GM12873 (cell line): ENCODE data around the gene TANC1.

ENCODE experiments used
- TF ChIP-seq, protein P1 (sequence below): IDR thresholded peaks from 2 replicates; pipeline ENCODE4 v1.5.1; 2012; ENCODE audit warnings: low read depth, mild to moderate bottlenecking, moderate library complexity, low read length, control low read depth; ENCODE audit not compliant: insufficient read depth; ENCODE audit errors: missing control alignments

TANC1 gene

DNA sequence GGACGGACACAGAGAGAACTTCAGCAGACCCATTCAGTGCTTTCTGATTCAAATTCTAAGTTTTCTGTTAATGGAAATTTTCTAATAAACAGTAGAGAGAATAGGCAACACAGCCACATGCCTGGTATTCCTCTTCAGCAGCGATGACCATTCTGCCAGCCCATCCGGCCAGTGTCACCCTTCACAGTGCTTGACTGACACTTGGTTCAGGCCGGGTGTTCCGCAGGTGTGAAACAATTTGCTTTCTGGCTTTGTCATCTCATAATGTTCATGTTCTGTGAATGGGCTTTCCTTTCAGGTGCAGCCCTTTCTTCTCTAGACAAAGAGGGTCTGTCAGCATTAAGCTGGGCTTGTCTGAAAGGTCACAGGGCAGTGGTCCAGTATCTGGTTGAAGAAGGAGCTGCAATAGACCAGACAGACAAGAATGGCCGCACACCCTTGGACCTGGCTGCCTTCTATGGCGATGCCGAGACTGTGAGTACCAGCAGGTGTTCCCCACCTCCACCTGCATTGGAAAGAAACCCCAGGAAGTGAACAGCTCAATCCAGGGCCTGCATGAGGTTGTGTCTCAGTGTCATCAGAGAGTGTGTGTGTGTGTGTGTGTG is 251.1 kb downstream of the TANC1 start:
- TF ChIP-seq, protein P1, sequence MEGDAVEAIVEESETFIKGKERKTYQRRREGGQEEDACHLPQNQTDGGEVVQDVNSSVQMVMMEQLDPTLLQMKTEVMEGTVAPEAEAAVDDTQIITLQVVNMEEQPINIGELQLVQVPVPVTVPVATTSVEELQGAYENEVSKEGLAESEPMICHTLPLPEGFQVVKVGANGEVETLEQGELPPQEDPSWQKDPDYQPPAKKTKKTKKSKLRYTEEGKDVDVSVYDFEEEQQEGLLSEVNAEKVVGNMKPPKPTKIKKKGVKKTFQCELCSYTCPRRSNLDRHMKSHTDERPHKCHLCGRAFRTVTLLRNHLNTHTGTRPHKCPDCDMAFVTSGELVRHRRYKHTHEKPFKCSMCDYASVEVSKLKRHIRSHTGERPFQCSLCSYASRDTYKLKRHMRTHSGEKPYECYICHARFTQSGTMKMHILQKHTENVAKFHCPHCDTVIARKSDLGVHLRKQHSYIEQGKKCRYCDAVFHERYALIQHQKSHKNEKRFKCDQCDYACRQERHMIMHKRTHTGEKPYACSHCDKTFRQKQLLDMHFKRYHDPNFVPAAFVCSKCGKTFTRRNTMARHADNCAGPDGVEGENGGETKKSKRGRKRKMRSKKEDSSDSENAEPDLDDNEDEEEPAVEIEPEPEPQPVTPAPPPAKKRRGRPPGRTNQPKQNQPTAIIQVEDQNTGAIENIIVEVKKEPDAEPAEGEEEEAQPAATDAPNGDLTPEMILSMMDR = no peak

DNA sequence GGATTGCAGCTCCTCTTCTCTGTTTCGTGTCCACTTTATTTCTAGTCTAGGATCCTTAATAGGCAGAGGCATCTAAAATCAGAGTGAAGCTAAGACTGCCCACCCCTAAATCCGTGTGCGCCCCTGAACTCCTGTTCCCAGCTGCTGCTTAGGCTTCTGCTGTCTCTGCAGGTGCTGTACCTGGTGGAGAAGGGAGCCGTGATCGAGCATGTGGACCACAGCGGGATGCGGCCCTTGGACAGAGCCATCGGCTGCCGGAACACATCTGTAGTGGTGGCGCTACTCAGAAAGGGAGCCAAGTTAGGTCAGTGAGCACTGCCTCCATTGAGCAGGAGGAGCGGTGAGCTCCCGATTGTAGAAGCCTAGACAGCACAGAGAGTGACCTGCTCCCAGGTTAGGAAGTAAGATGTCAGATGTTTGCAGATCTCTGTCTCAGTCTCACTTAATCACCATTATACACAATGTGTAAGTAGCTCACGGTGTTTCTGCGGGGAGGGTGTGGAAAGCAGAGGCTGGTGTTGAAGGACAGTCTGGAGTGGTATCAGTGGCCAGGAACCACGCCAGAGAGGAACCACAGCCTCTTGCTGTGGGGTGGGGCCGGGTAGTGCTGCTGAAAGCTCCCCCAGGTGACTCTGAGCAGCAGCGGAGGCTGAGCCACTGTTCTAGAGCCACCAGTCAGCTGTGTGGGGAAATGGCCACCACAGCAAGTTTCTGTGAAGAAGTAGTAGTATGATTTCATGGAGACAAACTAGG is 255.8 kb downstream of the TANC1 start:
- TF ChIP-seq, protein P1 = no peak

DNA sequence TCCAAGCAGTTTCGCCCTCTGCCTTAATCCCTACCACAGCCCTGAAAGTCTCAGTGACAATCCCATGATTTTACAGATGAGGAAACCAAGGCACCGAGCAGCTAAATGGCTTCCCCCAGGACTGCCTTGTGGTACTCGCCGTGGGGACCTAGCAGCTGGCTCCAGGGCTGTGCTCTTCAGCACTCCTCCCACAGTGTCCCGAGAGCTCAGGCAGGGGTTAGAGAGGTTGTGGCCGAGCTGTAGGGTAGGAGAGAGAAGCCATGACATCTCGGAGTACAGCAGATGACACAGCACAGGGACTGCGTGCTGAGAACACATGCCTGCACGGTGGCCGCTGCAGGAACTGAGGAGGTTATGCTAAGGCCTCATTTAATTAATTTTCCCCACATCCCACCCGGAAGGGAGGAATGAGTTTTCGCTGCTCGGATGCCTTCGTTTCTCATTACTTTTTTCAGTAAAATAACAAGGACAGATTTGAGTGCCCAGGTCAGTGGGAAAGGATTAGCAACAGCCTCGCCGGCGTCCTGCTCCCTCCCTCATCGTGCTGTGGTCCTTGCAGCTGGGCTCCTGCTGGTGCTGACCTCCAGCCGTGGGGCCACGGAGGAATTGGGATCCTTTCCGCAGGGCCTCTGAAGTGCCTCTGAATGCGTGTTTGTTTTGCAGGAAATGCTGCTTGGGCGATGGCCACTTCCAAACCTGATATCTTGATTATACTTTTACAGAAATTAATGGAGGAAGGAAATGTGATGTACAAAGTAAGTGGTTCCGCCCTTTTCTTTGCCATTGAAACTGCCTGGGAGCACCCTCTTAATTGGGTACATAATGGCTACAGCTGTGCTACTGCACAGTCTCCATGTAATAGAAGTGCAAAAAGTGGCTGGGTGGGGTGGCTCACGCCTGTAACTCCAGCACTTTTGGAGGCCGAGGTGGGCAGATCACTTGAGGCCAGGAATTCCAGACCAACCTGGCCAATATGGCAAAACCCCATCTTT is 256.9 kb downstream of the TANC1 start:
- TF ChIP-seq, protein P1 = no peak

DNA sequence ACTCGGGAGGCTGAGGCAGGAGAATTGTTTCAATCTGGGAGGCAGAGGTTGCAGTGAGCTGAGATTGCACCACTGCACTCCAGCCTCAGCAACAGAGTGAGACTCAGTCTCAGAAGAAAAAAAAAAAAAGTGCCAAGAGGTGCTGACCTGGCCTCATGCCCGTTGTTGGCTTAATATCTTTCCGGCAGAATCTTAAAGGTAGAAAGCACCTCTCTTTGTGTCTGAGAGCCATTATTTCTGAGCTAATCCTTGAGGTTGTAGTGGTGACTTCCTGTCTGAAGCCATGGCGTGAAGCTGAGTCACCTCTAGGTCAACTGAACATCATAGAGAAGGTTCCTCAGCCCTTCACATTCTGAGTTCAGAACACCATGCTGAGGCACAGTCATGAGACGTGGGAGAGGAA is 257.6 kb downstream of the TANC1 start:
- TF ChIP-seq, protein P1 = no peak

DNA sequence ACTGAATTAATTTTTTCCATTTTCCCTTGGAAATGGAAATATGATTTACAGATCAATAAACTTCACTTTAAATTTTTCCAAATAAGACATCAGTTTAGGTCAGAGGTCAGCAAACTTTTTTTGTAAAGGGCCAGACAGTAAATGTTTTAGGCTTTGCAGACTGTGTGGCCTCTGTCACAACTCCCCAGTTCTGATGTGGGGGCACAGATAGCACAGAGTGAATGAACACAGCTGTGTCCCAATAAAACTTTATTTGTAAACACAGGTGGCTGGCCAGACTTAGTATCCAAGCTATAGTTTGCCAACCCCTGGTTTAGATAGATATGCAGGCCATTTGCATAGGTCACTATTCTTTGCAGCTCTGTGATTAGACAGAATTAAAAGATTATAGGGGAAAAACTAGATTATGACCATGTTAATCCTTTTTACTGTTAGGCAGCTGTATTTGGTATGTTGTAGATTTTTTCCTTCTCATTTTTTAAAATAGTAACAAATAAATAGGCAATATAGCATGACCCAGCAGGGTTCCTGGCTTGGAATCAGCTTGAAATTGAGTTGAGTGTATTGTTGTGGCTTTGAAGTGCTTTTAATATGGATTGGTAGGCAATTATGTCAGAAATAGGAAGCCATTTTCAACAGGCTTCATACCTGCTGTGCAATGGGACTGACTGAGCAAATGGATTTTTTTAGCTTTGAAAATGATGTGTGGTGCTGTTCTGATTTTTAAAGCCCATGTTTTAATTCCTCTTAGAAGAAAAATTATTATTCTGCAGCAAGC is 258.4 kb downstream of the TANC1 start:
- TF ChIP-seq, protein P1 = no peak

DNA sequence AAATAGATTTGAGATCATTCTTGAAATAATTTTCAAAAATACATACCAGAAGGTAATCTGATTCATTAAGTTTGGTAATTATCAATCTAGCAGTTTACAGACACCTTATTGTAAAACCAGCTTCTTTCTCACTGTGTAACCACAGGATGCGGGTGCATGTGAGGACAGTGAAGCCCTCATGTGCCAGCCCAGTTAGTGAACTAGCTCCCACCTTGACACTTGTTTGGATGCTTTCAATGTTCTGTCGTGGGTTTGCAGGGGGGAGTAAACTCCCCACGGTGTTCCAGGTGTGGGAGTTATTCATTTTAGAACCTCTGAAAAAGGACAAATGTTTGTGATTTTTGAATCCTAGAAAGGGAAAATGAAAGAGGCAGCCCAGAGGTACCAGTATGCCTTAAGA is 259.0 kb downstream of the TANC1 start:
- TF ChIP-seq, protein P1 = no peak

DNA sequence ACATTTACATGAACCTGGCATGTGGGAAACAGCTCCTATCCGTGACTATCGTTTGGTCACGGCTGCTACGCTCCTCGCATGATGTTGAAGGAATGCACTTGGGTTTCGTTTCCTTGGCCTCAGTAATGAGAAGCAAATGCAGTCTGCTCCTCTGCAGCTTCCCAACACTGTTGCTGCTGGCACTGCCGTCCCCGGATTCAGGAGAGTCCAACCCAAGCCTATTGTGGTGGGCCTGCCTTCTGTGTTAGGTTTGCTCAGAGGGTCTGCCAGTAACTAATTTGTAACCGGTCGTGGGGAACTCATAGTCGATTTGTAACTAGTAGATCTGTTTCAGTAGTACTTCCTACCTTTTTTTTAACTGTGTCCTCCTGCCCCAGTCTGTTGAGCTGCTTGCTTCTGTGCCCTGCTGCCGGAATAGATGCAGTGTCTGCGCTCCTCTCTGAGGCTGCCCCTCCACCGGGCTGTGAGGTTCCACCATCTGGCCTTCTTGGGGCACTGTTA is 259.7 kb downstream of the TANC1 start:
- TF ChIP-seq, protein P1 = no peak
